Measurements from ENCODE around the gene C4A. TPM values are rescaled to one million over a fixed set of nuclear protein-coding genes. Genes with fewer than 3 reads are reported as not detected.

C4A gene
- total and polyA plus RNA-seq, 2 of the 13 experiments (the other 11 are each of a cell fraction or from before 2014, with no cell fraction given), result 165 to 478 TPM

GRCh38 chr6:31945507-31946369, 36.1 kb upstream of the C4A start, which contains the start of gene CFB (continued):
- TF ChIP-seq AHDC1 (CRISPR knock-in tag; IDR thresholded peaks at IDR 0.05; ENCODE audit: borderline replicate concordance), result peak; percentile 85; the same call in 1 of the 2 replicates
- peak in 1 of 2 experiments; percentile 87; a peak in 2 of 4 replicates for TF ChIP-seq KLF16 (CRISPR knock-in tag; IDR thresholded peaks at IDR 0.05)
- peak; percentile 72; the same call in 1 of the 2 replicates for TF ChIP-seq ZFP91 (CRISPR knock-in tag; IDR thresholded peaks at IDR 0.05; ENCODE audit: borderline replicate concordance)
- peak; percentile 89 to 94; a peak in 3 of 4 replicates for TF ChIP-seq EP300 (IDR thresholded peaks at IDR 0.05; ENCODE audit: low read depth in 2 of 2, low read length in 2 of 2)
- TF ChIP-seq EP300 (CRISPR knock-in tag; IDR thresholded peaks at IDR 0.05; ENCODE audit: borderline replicate concordance), result peak; percentile 92
- peak; percentile 36; the same call in 1 of the 2 replicates for TF ChIP-seq SMYD3 (CRISPR knock-in tag; IDR thresholded peaks at IDR 0.05)
- no peak for TF ChIP-seq ZNF512B (CRISPR knock-in tag; IDR thresholded peaks at IDR 0.05; ENCODE audit: borderline replicate concordance)
- no peak for TF ChIP-seq ZNF292 (CRISPR knock-in tag; IDR thresholded peaks at IDR 0.05; ENCODE audit: borderline replicate concordance, low read depth)
- TF ChIP-seq YEATS4 (CRISPR knock-in tag; IDR thresholded peaks at IDR 0.05; ENCODE audit: borderline replicate concordance), result peak; percentile 56
- no peak; the same call in 1 of the 2 replicates for TF ChIP-seq PLSCR1 (CRISPR knock-in tag; IDR thresholded peaks at IDR 0.05; ENCODE audit: borderline replicate concordance)
- TF ChIP-seq HIVEP1 (CRISPR knock-in tag; IDR thresholded peaks at IDR 0.05), result peak; percentile 63
- TF ChIP-seq ISX (CRISPR knock-in tag; conservative IDR thresholded peaks at IDR 0.05), result no peak
- peak; percentile 92 for TF ChIP-seq FOXP4 (CRISPR knock-in tag; IDR thresholded peaks at IDR 0.05)

Measured in HepG2 (cell line).